H1 (cell line): Measurements from ENCODE around the gene LAMC1. TPM values are rescaled to one million over a fixed set of nuclear protein-coding genes. Genes with fewer than 3 reads are reported as not detected.

ENCODE experiments used
- CTCF ChIA-PET: fragments of 300-600 bp; sonication (Branson Sonifier 250); formaldehyde crosslinking; loops from one replicate; lab custom pipeline; 2021; ENCODE audit not compliant: partially characterized antibody; lab: Charles Lee
- POLR2A ChIA-PET: fragments of 300-600 bp; sonication (Branson Sonifier 250); formaldehyde crosslinking; loops from one replicate; lab custom pipeline; 2021; ENCODE audit warnings: inconsistent platforms; ENCODE audit not compliant: partially characterized antibody; lab: Charles Lee
- DNase-seq, 2 experiments: peaks; one replicate each; pipeline versions ENCODE4 v3.0.0 to v3.0.0-alpha.2; 2010 to 2022; ENCODE audit warnings: low spot score in 2 of 2, low read depth in 1 of 2, mixed read lengths in 1 of 2
- FAIRE-seq: peaks from 2 replicates; lab custom pipeline; 2011; peaks lifted over from hg19 to GRCh38; lab: Jason Lieb, UNC
- H2AFZ ChIP-seq: 2 replicates; pipeline ENCODE4 v1.8.1; 2012; ENCODE audit warnings: low read length, inconsistent platforms
- H2AK5ac ChIP-seq: 2 replicates; pipeline ENCODE4 v1.6.1; 2013; ENCODE audit warnings: low read depth, low read length
- H2BK120ac ChIP-seq: replicated peaks from 2 replicates; pipeline ENCODE3; 2013; ENCODE audit warnings: low read depth, low read length, inconsistent platforms
- H2BK12ac ChIP-seq: 2 replicates; pipeline ENCODE4 v1.6.1; 2013; ENCODE audit warnings: low read depth, low read length
- H2BK15ac ChIP-seq: 2 replicates; pipeline ENCODE4 v1.6.1; 2013; ENCODE audit warnings: low read length
- H2BK20ac ChIP-seq: 2 replicates; pipeline ENCODE4 v1.6.1; 2013; ENCODE audit warnings: low read length
- H2BK5ac ChIP-seq: 2 replicates; pipeline ENCODE4 v1.6.1; 2013; ENCODE audit warnings: low read depth, low read length
- H3K14ac ChIP-seq: 2 replicates; pipeline ENCODE4 v1.6.1; 2013; ENCODE audit warnings: inconsistent platforms; ENCODE audit not compliant: insufficient read length
- H3K18ac ChIP-seq: 2 replicates; pipeline ENCODE4 v1.6.1; 2013; ENCODE audit warnings: low read length; ENCODE audit errors: extremely low read depth
- H3K23ac ChIP-seq: 2 replicates; pipeline ENCODE4 v1.6.1; 2013; ENCODE audit warnings: inconsistent platforms; ENCODE audit not compliant: insufficient read length
- H3K23me2 ChIP-seq: 2 replicates; pipeline ENCODE4 v1.6.1; 2013; ENCODE audit warnings: low read depth, low read length
- H3K27ac ChIP-seq: 2 replicates; pipeline ENCODE4 v1.6.1; 2011; ENCODE audit warnings: low read depth, low read length, inconsistent platforms
- H3K27me3 ChIP-seq, 4 experiments: replicated peaks in 1 of 4; 1 replicate in 1 of 4; 2 replicates in 3 of 4; pipeline versions ENCODE4 v1.6.1 to v1.8.1; 2011 to 2013; ENCODE audit warnings: low read length in 3 of 4, mild to moderate bottlenecking in 3 of 4, inconsistent platforms in 2 of 4, mixed read lengths in 2 of 4, moderate library complexity in 1 of 4; ENCODE audit not compliant: control insufficient read depth in 3 of 4, insufficient read depth in 3 of 4; ENCODE audit errors: extremely low read depth in 1 of 4
- H3K36me3 ChIP-seq, 4 experiments: 2 replicates each; pipeline versions ENCODE4 v1.6.1 to v1.8.1; 2011 to 2013; ENCODE audit warnings: mild to moderate bottlenecking in 4 of 4, low read length in 3 of 4, moderate library complexity in 2 of 4, control low read depth in 1 of 4, inconsistent platforms in 1 of 4; ENCODE audit not compliant: insufficient read depth in 4 of 4, control insufficient read depth in 2 of 4
- H3K4ac ChIP-seq: replicated peaks from 2 replicates; pipeline ENCODE3; 2013; ENCODE audit warnings: low read length, low read depth, mixed read lengths, inconsistent platforms; ENCODE audit not compliant: insufficient read length
- H3K4me1 ChIP-seq, 4 experiments: replicated peaks in 1 of 4; 1 replicate in 1 of 4; 2 replicates in 3 of 4; pipeline versions ENCODE4 v1.6.1 to v1.8.1; 2011 to 2013; ENCODE audit warnings: low read length in 3 of 4, inconsistent platforms in 2 of 4, mixed read lengths in 1 of 4; ENCODE audit not compliant: insufficient read depth in 4 of 4, control insufficient read depth in 3 of 4
- H3K4me2 ChIP-seq, 2 experiments: 2 replicates each; pipeline versions ENCODE4 v1.6.1 to v1.8.1; 2011 to 2013; ENCODE audit warnings: low read depth in 2 of 2, low read length in 2 of 2, control low read depth in 1 of 2, inconsistent platforms in 1 of 2, mild to moderate bottlenecking in 1 of 2; ENCODE audit not compliant: insufficient read depth in 1 of 2
- H3K4me3 ChIP-seq, 4 experiments: fragments of 200-600, 300-600 bp in 1 of 4; sonication (generic), shearing (Covaris generic), sonication (Bioruptor Twin) in 1 of 4; 2 replicates each; pipeline versions ENCODE4 v1.5.1 to v1.8.1; 2011 to 2016; ENCODE audit warnings: low read length in 4 of 4, low read depth in 3 of 4, control low read depth in 2 of 4, inconsistent platforms in 2 of 4, mild to moderate bottlenecking in 2 of 4, mixed read lengths in 1 of 4, moderate library complexity in 1 of 4; ENCODE audit not compliant: insufficient read depth in 2 of 4; ENCODE audit errors: extremely low read depth in 1 of 4
- H3K56ac ChIP-seq: replicated peaks from 2 replicates; pipeline ENCODE3; 2013; ENCODE audit warnings: low read depth, mild to moderate bottlenecking, mixed read lengths, low read length, inconsistent platforms; ENCODE audit not compliant: insufficient read length
- H3K79me1 ChIP-seq: 2 replicates; pipeline ENCODE4 v1.6.1; 2013; ENCODE audit warnings: low read depth, low read length, control low read depth
- H3K79me2 ChIP-seq, 2 experiments: 2 replicates each; pipeline versions ENCODE4 v1.6.1 to v1.8.1; 2012 to 2013; ENCODE audit warnings: low read length in 2 of 2, mild to moderate bottlenecking in 2 of 2, inconsistent platforms in 1 of 2; ENCODE audit not compliant: insufficient read depth in 2 of 2, control insufficient read depth in 1 of 2
- H3K9ac ChIP-seq, 4 experiments: replicated peaks in 1 of 4; 1 replicate in 1 of 4; 2 replicates in 3 of 4; pipeline versions ENCODE4 v1.6.1 to v1.8.1; 2011 to 2013; ENCODE audit warnings: low read depth in 3 of 4, low read length in 3 of 4, control low read depth in 2 of 4, mild to moderate bottlenecking in 2 of 4, moderate library complexity in 2 of 4, inconsistent platforms in 1 of 4; ENCODE audit errors: extremely low read depth in 1 of 4
- H3K9me3 ChIP-seq, 2 experiments: 2 replicates each; pipeline versions ENCODE4 v1.6.1 to v1.8.1; 2012 to 2013; ENCODE audit warnings: mild to moderate bottlenecking in 2 of 2, moderate library complexity in 2 of 2, control low read depth in 1 of 2, inconsistent platforms in 1 of 2, low read depth in 1 of 2, low read length in 1 of 2, mixed read lengths in 1 of 2; ENCODE audit not compliant: insufficient read depth in 2 of 2
- H4K20me1 ChIP-seq, 2 experiments: replicated peaks in 1 of 2; 2 replicates each; pipeline versions ENCODE3 to v1.8.1; 2011 to 2013; ENCODE audit warnings: inconsistent platforms in 2 of 2, low read length in 2 of 2, mild to moderate bottlenecking in 1 of 2; ENCODE audit not compliant: insufficient read depth in 2 of 2, control insufficient read depth in 1 of 2
- H4K5ac ChIP-seq: 2 replicates; pipeline ENCODE4 v1.6.1; 2013; ENCODE audit warnings: low read length, low read depth, mixed read lengths, inconsistent platforms; ENCODE audit not compliant: insufficient read length
- H4K8ac ChIP-seq: 2 replicates; pipeline ENCODE4 v1.8.0; 2013; ENCODE audit warnings: mild to moderate bottlenecking, moderate library complexity, low read length, inconsistent platforms; ENCODE audit not compliant: insufficient read depth; ENCODE audit errors: extremely low read depth
- H4K91ac ChIP-seq: replicated peaks from 2 replicates; pipeline ENCODE3; 2013; ENCODE audit warnings: low read length, mixed read lengths, inconsistent platforms; ENCODE audit not compliant: insufficient read length
- CREB1 ChIP-seq: IDR thresholded peaks from 2 replicates; pipeline ENCODE4 v1.6.1; 2012; ENCODE audit warnings: inconsistent platforms
- EGR1 ChIP-seq: IDR thresholded peaks from 2 replicates; pipeline ENCODE4 v1.6.1; 2011; ENCODE audit warnings: low read depth, low read length, borderline replicate concordance
- GTF2F1 ChIP-seq: IDR thresholded peaks from 2 replicates; pipeline ENCODE4 v1.6.1; 2012; ENCODE audit warnings: low read depth, low read length, improper control_type of control experiment, borderline replicate concordance
- POLR2AphosphoS5 ChIP-seq: IDR thresholded peaks from 2 replicates; pipeline ENCODE4 v1.6.1; 2011; ENCODE audit warnings: low read depth, low read length
- POU5F1 ChIP-seq: IDR thresholded peaks from 2 replicates; pipeline ENCODE4 v1.6.1; 2011; ENCODE audit warnings: low read depth, mild to moderate bottlenecking, low read length, moderate library complexity
- SAP30 ChIP-seq: fragments of 300-600 bp; sonication (generic); IDR thresholded peaks from 2 replicates; pipeline ENCODE4 v1.7.1; 2012; ENCODE audit warnings: low read length, moderate library complexity, mild to moderate bottlenecking, inconsistent platforms; ENCODE audit not compliant: insufficient read depth, insufficient replicate concordance
- SUZ12 ChIP-seq: fragments of 200-600 bp; sonication (generic); IDR thresholded peaks from 2 replicates; pipeline ENCODE4 v1.6.1; 2012; ENCODE audit warnings: mild to moderate bottlenecking, inconsistent platforms, low read length, moderate library complexity, mixed read lengths
- WGBS, 2 experiments: shearing (Covaris generic) in 1 of 2; methylation state at CpG; one replicate each; pipeline versions ENCODE4 v1.1.6 to v1.1.7; 2013 to 2015; ENCODE audit warnings: low lambda C conversion rate in 2 of 2, mixed read lengths in 2 of 2, inconsistent platforms in 1 of 2, low coverage in 1 of 2, missing lambda C conversion rate in 1 of 2; ENCODE audit not compliant: insufficient replicate concordance in 2 of 2, insufficient coverage in 1 of 2, insufficient read length in 1 of 2; ENCODE audit errors: extremely low coverage in 1 of 2, missing lambda C conversion rate in 1 of 2; 5-methylcytosine and 5-hydroxymethylcytosine counted together
- polyA plus RNA-seq, 7 experiments: library from polyadenylated mRNA; depleted of rRNA in 3 of 7; stranded (reverse) in 5 of 7; unstranded in 2 of 7; fragments of >200 nt in 5 of 7; fragments of 200-250 nt in 2 of 7; gene quantifications; 1 replicate in 5 of 7; 2 replicates in 1 of 7; 4 replicates in 1 of 7; pipeline versions ENCODE4 v1.2.1 to v1.2.3, GENCODE V29; 2011 to 2013; ENCODE audit warnings: missing spikeins in 2 of 7, mixed read lengths in 2 of 7
- total RNA-seq: library from RNA; stranded (reverse); fragmentation: NEBNext Ultra II Directional; extraction: Animal tissue kit (Norgen Biotek cat#: 25700); gene quantifications from 2 replicates; pipeline ENCODE4 v1.2.1, GENCODE V29; 2021
- TF ChIP-seq, protein P1 (sequence below): IDR thresholded peaks from 2 replicates; pipeline ENCODE4 v1.6.1; 2012; ENCODE audit warnings: inconsistent platforms
- TF ChIP-seq, protein P2 (sequence below): IDR thresholded peaks from 2 replicates; pipeline ENCODE4 v1.6.1; 2011; ENCODE audit warnings: low read depth, mild to moderate bottlenecking, low read length; ENCODE audit not compliant: insufficient read depth
- TF ChIP-seq, protein P3 (sequence below), 3 experiments: IDR thresholded peaks; 1 replicate in 2 of 3; 2 replicates in 1 of 3; pipeline versions ENCODE4 v1.5.1 to v1.6.1; 2011; ENCODE audit warnings: low read length in 3 of 3, mild to moderate bottlenecking in 3 of 3, inconsistent platforms in 2 of 3, low read depth in 1 of 3, moderate library complexity in 1 of 3; ENCODE audit not compliant: insufficient read depth in 1 of 3; ENCODE audit errors: control extremely low read depth in 1 of 3

LAMC1 gene
- total and polyA plus RNA-seq, 2 of the 8 experiments (the other 6 are each of a cell fraction or from before 2014, with no cell fraction given) = 47.6 to 90.3 TPM

DNA sequence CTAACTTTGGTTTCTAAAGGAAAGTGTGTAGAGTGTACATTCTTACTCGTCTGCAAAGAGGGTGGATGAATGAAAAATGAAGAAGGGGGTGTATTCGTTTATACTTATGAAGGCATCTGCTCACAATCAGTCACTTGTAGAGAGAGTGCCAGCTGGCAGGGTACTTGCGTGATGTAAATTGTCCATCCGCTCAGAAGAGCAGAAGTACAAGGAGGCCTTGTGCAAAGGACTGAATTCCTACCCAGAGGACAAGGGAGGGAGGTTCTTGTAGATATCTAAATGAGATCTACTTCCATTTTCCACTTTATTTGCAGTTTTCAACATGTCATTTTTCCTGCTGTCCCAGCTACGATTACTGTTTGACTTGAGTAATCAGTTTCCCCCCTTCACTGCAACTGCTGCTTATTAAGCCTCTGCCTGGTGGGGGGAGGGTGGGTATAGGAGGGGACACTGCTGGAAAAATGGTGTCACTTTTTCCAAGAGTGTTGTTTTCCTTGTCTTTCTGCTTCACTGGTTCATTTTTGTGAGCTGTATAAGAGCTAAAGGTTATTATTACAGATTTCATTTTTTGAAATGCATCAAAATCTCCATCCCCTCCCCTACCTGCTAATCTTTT is 67.3 kb downstream of the LAMC1 start:
- Histone ChIP-seq H4K20me1 (peaks cover 0 to 3% of the 10 kb centered on the region in 2 experiments), H3K79me2 (peaks cover 0 to 22% of the 10 kb centered on the region in 2 experiments; a peak in 2 of 4 replicates), H3K9ac (peak overlapping the region in 1 of 4 experiments; percentile 8; a peak in 1 of 7 replicates), H3K27ac (no peak overlapping the region), H2BK12ac (no peak overlapping the region), H2BK20ac (no peak overlapping the region), H3K27me3 (no peaks in the 10 kb centered on the region), H3K9me3 (no peaks in the 10 kb centered on the region), H2AFZ (no peak overlapping the region), H3K4me3 (no peak overlapping the region), H3K23ac (no peak overlapping the region), H3K79me1 (peaks cover 3% of the 10 kb centered on the region; the same call in 1 of the 2 replicates), H3K23me2 (no peaks in the 10 kb centered on the region), H2AK5ac (no peak overlapping the region), H2BK15ac (no peak overlapping the region), H3K18ac (no peak overlapping the region), H4K5ac (no peak overlapping the region), H4K91ac (no peak overlapping the region), H3K4ac (no peak overlapping the region), H3K56ac (no peak overlapping the region), H4K8ac (no peak overlapping the region), H2BK5ac (no peak overlapping the region), H3K4me1 (peaks cover 0 to 8% (median 6%) of the 10 kb centered on the region in 4 experiments; a peak in 6 of 7 replicates), H2BK120ac (no peak overlapping the region), H3K36me3 (no peaks in the 10 kb centered on the region), H3K14ac (no peak overlapping the region), H3K4me2 (no peak overlapping the region)
- WGBS, 2 experiments = 94% methylated on average over 5 of the region's 5 CpGs; no CpG with 5 or more reads in 1 of the 2 experiments
- CTCF ChIA-PET = no interaction called here
- FAIRE-seq (no peak), DNase-seq (no peak)
- POLR2A ChIA-PET = no interaction called here
- TF ChIP-seq, protein P1, sequence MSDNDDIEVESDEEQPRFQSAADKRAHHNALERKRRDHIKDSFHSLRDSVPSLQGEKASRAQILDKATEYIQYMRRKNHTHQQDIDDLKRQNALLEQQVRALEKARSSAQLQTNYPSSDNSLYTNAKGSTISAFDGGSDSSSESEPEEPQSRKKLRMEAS = no peak
- TF ChIP-seq POLR2AphosphoS5 = no peak
- no peak for TF ChIP-seq SUZ12
- no peak for TF ChIP-seq POU5F1
- TF ChIP-seq, protein P2, sequence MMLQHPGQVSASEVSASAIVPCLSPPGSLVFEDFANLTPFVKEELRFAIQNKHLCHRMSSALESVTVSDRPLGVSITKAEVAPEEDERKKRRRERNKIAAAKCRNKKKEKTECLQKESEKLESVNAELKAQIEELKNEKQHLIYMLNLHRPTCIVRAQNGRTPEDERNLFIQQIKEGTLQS = no peak
- TF ChIP-seq SAP30 = no peak
- TF ChIP-seq EGR1 = no peak
- TF ChIP-seq CREB1 = no peak
- TF ChIP-seq, protein P3, sequence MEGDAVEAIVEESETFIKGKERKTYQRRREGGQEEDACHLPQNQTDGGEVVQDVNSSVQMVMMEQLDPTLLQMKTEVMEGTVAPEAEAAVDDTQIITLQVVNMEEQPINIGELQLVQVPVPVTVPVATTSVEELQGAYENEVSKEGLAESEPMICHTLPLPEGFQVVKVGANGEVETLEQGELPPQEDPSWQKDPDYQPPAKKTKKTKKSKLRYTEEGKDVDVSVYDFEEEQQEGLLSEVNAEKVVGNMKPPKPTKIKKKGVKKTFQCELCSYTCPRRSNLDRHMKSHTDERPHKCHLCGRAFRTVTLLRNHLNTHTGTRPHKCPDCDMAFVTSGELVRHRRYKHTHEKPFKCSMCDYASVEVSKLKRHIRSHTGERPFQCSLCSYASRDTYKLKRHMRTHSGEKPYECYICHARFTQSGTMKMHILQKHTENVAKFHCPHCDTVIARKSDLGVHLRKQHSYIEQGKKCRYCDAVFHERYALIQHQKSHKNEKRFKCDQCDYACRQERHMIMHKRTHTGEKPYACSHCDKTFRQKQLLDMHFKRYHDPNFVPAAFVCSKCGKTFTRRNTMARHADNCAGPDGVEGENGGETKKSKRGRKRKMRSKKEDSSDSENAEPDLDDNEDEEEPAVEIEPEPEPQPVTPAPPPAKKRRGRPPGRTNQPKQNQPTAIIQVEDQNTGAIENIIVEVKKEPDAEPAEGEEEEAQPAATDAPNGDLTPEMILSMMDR (IDR thresholded peaks at IDR 0.05; ENCODE audit: control extremely low read depth in 1 of 3, insufficient read depth in 1 of 3, low read depth in 1 of 3, low read length in 3 of 3) = no peak
- TF ChIP-seq GTF2F1 = no peak
